Breast epithelium (tissue), 4 donors: ENCODE measurements around the gene OLFML2B. TPM values are rescaled to one million over a fixed set of nuclear protein-coding genes. Genes with fewer than 3 reads are reported as not detected.

ENCODE experiments used
- DNase-seq, 2 donors: peaks; one replicate each; pipeline ENCODE4 v3.0.0-alpha.2; 2019; ENCODE audit warnings: low spot score in 2 of 2
- H3K27ac ChIP-seq, 2 donors: fragments of 200-600 bp; sonication (generic) in 1 of 2; one replicate each; pipeline ENCODE4 v1.5.1; 2016 to 2019; ENCODE audit warnings: mild to moderate bottlenecking in 1 of 2
- H3K27me3 ChIP-seq, 2 donors: fragments of 200-600 bp; sonication (generic) in 1 of 2; one replicate each; pipeline versions ENCODE4 v1.5.1 to v1.6.0; 2017 to 2019; ENCODE audit warnings: control low read depth in 1 of 2, mild to moderate bottlenecking in 1 of 2
- H3K36me3 ChIP-seq: fragments of 200-600 bp; one replicate; pipeline ENCODE4 v1.5.1; 2019
- H3K4me1 ChIP-seq, 2 donors: fragments of 200-600 bp; sonication (generic); one replicate each; pipeline ENCODE4 v1.5.1; 2016 to 2019; ENCODE audit warnings: control low read depth in 1 of 2
- H3K4me3 ChIP-seq, 3 donors: fragments of 200-600 bp; sonication (generic); 1 replicate in 2 of 3; 2 replicates in 1 of 3; pipeline ENCODE4 v1.5.1; 2016 to 2019; ENCODE audit warnings: mild to moderate bottlenecking in 3 of 3, moderate library complexity in 2 of 3
- H3K9me3 ChIP-seq, 2 donors: fragments of 200-600 bp; sonication (generic) in 1 of 2; one replicate each; pipeline ENCODE4 v1.5.1; 2016 to 2019; ENCODE audit warnings: control low read depth in 1 of 2
- POLR2A ChIP-seq: fragments of 450-650 bp; IDR thresholded peaks from one replicate; pipeline ENCODE4 v1.6.1; 2016; ENCODE audit warnings: antibody characterized with exemption, mild to moderate bottlenecking, moderate library complexity
- POLR2AphosphoS5 ChIP-seq, 3 donors: sonication (generic); formaldehyde crosslinking; IDR thresholded peaks; one replicate each; pipeline ENCODE4 v1.6.1; 2017; ENCODE audit warnings: antibody characterized with exemption in 3 of 3
- intact Hi-C: fragments of 100-400 bp; cut with DNase I; formaldehyde crosslinking; loops from one replicate; pipeline ENCODE4 v1.15.1; 2023; ENCODE audit warnings: low total_unique reads
- total RNA-seq, 3 donors: library from RNA; depleted of rRNA; stranded (reverse); fragments of >200 nt; gene quantifications; one replicate each; pipeline ENCODE4 v1.1.0, GENCODE V29; 2016
- TF ChIP-seq, protein P1 (sequence below), 3 donors: fragments of 450-650 bp; IDR thresholded peaks; one replicate each; pipeline ENCODE4 v1.5.1; 2016 to 2017; ENCODE audit warnings: antibody characterized with exemption in 3 of 3, mild to moderate bottlenecking in 3 of 3, moderate library complexity in 3 of 3

Gene OLFML2B
- total RNA-seq, 3 donors from 2014 or later: 5.2 to 9.6 (median 7.3) TPM

DNA sequence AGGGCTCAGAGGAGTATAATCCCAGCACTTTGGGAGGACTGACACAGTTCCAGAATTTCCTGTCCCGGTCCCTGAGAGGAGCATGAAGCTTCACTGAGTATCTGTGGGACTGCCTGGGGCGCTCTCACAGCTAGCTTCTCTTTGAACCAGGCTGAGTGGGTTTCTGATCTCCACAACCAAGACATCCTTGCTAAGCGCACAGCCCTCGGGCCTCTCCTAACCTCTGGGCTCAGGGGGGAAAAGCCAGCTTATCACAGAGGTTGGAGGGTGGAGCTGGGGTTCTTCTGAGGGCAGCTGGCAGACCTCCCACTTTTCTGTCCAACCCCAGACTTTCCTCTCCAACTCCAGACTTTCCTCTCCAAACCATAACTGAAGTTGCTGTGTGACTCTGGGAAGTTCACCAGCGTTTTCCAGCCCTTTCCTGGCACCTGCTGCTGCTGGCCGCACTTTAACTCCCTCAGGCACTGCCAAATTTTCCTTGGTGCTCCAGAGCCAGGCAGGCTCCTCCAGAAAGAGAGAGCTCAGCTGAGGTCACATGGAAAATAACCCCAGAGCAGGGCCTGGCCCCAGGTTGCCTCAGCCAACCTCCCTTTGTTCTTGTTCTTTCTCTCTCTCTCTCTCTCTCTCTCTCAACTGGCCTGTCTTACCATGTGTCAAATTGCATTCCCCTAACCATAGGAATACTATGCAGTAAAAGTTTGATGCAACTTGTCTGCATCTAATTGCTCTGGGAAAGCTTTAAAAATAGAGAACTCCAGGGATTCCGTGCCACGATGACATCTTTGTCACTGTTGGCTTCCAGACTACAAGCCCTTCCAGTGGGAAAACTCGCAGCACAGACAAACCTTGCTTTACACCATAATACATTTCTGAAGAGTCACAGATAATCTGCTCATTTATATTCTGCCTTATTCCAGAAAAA is 49.5 kb downstream of the OLFML2B start:
- Histone ChIP-seq H3K9me3 (no peaks in the 10 kb centered on the region), H3K27ac (peak overlapping the region; percentile 3 to 61), H3K27me3 (no peaks in the 10 kb centered on the region), H3K4me3 (no peak overlapping the region), H3K4me1 (peaks cover 0 to 3% of the 10 kb centered on the region in 2 donors), H3K36me3 (no peaks in the 10 kb centered on the region)
- intact Hi-C loops: no loop called here
- DNase-seq: no peak
- TF ChIP-seq POLR2A: no peak
- TF ChIP-seq, protein P1, sequence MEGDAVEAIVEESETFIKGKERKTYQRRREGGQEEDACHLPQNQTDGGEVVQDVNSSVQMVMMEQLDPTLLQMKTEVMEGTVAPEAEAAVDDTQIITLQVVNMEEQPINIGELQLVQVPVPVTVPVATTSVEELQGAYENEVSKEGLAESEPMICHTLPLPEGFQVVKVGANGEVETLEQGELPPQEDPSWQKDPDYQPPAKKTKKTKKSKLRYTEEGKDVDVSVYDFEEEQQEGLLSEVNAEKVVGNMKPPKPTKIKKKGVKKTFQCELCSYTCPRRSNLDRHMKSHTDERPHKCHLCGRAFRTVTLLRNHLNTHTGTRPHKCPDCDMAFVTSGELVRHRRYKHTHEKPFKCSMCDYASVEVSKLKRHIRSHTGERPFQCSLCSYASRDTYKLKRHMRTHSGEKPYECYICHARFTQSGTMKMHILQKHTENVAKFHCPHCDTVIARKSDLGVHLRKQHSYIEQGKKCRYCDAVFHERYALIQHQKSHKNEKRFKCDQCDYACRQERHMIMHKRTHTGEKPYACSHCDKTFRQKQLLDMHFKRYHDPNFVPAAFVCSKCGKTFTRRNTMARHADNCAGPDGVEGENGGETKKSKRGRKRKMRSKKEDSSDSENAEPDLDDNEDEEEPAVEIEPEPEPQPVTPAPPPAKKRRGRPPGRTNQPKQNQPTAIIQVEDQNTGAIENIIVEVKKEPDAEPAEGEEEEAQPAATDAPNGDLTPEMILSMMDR (IDR thresholded peaks at IDR 0.05): no peak
- TF ChIP-seq POLR2AphosphoS5 (IDR thresholded peaks at IDR 0.05): no peak

DNA sequence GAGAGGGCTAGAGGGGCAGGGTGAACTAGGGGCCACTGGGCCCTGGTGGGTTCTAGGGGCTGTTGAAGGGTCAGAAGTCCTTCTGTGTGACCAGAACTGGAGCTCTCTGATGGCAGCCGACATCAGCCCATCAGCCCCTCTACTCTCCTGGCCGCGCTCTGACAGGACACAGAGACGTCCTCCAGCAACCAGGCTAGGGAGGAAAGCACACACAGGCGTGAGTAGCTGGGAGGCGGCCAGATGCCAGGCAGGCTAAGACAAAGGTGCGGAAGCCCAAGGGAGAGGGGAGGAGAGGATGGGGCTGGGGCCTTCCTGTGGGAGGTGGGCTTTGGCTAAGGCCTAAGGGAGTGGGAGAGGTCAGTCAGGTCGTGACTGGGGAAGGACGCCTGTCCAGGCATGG is 50.8 kb downstream of the OLFML2B start:
- TF ChIP-seq POLR2AphosphoS5 (IDR thresholded peaks at IDR 0.05) (no peak), POLR2A (no peak)
- TF ChIP-seq, protein P1 (IDR thresholded peaks at IDR 0.05): no peak
- Histone ChIP-seq H3K9me3 (no peaks in the 10 kb centered on the region), H3K36me3 (no peaks in the 10 kb centered on the region), H3K27me3 (no peaks in the 10 kb centered on the region), H3K27ac (no peak overlapping the region), H3K4me3 (no peak overlapping the region), H3K4me1 (peaks cover 0 to 3% of the 10 kb centered on the region in 2 donors)
- DNase-seq: no peak
- intact Hi-C loops: no loop called here

DNA sequence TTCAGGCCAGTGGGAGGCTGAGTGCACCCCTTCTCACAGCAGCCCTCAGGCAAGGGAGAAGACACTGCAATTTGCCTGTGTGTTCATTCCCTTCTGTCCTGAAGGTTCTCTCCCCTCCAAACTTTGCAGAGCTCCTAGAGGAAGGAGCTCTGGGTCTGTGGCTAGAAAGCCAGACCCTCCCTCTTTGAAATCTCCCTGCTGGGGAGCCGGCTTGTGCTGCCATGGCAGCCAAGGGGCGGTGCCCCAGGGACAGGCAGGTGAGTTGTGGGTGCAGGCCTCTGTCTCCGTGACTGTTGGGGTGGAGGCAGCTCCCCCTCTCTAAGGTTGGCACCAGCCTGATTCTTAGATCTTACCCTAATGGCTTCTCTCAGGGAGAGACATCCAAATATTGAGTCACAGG is 53.0 kb downstream of the OLFML2B start:
- Histone ChIP-seq H3K9me3 (no peaks in the 10 kb centered on the region), H3K4me3 (no peak overlapping the region), H3K4me1 (peaks cover 0 to 3% of the 10 kb centered on the region in 2 donors), H3K27ac (no peak overlapping the region), H3K36me3 (no peaks in the 10 kb centered on the region), H3K27me3 (no peaks in the 10 kb centered on the region)
- TF ChIP-seq, protein P1 (IDR thresholded peaks at IDR 0.05): no peak
- TF ChIP-seq POLR2AphosphoS5 (IDR thresholded peaks at IDR 0.05) (no peak), POLR2A (no peak)
- intact Hi-C loops: no loop called here
- no peak for DNase-seq

DNA sequence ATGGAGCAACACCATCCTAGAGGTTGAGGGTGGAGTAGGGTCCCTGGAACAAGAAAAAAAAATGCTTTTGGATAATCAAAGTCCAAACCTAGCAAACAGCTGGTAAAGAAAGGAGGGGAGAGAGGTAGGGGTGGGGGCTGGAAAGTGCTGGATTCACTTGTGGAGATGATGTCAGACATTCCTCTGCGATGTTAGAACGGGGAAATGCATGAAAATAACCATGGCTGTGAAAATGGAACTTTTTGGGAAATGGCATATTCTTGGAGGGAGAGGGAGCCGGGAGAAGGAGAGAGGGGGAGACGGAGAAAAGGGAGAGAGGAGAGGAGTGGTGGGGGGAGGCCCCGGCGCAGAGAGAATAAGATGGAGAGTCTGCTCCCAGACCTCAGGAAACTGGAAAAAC is 53.6 kb downstream of the OLFML2B start:
- Histone ChIP-seq H3K9me3 (no peaks in the 10 kb centered on the region), H3K36me3 (no peaks in the 10 kb centered on the region), H3K27ac (no peak overlapping the region), H3K27me3 (no peaks in the 10 kb centered on the region), H3K4me1 (peaks cover 0 to 3% of the 10 kb centered on the region in 2 donors), H3K4me3 (no peak overlapping the region)
- DNase-seq: no peak
- TF ChIP-seq, protein P1 (IDR thresholded peaks at IDR 0.05): no peak
- TF ChIP-seq POLR2AphosphoS5 (IDR thresholded peaks at IDR 0.05) (no peak), POLR2A (no peak)
- intact Hi-C loops: no loop called here

DNA sequence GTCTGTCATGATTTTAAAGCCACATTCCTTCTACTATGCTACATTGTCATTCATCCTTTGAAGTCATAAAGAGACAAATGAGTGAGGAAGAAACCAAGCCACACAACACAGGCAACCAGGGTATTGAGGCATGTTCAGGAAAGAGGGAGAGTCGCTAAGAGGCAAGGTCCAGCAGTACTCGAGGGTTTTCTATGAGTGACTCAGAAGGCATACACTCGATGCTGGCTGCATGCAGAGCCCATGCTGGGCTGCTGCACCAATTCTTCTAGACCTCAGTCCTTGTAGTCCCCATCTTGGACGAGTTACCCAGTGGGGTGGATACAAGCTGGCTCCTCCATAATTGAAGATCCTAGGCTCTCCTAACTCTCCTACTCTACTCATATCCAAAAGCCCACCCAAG is 57.6 kb downstream of the OLFML2B start:
- Histone ChIP-seq H3K4me1 (peaks cover 0 to 3% of the 10 kb centered on the region in 2 donors), H3K27me3 (no peaks in the 10 kb centered on the region), H3K36me3 (no peaks in the 10 kb centered on the region), H3K9me3 (no peaks in the 10 kb centered on the region), H3K27ac (no peak overlapping the region), H3K4me3 (no peak overlapping the region)
- no peak for DNase-seq
- intact Hi-C loops: no loop called here
- TF ChIP-seq, protein P1 (IDR thresholded peaks at IDR 0.05): no peak
- TF ChIP-seq POLR2A: no peak
- no peak for TF ChIP-seq POLR2AphosphoS5 (IDR thresholded peaks at IDR 0.05)
